ENCODE measurements around the gene ZNF646. TPM values are rescaled to one million over a fixed set of nuclear protein-coding genes. Genes with fewer than 3 reads are reported as not detected.

The ZNF646 gene
- total and polyA plus RNA-seq, 2 of the 13 experiments (the other 11 are each of a cell fraction or from before 2014, with no cell fraction given) = 3.4 to 10.9 TPM

DNA sequence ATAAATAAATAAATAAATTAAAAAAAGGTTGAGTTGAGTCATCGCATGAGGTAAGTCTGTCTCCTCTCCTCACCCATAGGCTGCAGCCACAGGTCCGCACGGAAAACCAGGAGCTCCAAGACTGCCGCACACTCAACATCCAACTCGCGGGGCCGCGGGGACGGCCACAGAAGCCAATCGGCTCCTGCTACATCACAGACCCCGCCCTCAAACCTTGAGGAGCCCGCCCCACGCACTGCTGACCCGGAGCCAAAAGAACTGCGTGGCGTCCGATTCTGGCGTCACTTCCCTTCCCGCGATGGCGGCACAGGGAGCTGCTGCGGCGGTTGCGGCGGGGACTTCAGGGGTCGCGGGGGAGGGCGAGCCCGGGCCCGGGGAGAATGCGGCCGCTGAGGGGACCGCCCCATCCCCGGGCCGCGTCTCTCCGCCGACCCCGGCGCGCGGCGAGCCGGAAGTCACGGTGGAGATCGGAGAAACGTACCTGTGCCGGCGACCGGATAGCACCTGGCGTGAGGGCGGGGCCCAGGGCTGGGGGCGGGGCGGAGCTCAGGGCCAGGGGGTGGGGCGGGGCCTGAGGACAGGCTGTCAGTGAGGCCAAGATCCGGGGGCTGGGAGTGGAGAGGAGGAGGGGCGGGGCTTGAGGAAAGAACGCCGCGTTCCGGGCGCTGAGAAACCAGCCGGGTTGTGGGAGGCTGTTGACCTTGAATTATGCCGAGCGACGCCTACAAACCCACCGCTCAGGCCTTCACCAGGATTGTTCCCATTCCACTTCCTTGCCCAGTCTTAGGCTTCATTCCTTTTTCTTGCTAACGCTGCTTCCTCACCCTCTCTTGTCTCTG, 43.4 kb downstream of the ZNF646 start, which contains the start of gene KAT8 (continued):
- TF ChIP-seq, protein P1, sequence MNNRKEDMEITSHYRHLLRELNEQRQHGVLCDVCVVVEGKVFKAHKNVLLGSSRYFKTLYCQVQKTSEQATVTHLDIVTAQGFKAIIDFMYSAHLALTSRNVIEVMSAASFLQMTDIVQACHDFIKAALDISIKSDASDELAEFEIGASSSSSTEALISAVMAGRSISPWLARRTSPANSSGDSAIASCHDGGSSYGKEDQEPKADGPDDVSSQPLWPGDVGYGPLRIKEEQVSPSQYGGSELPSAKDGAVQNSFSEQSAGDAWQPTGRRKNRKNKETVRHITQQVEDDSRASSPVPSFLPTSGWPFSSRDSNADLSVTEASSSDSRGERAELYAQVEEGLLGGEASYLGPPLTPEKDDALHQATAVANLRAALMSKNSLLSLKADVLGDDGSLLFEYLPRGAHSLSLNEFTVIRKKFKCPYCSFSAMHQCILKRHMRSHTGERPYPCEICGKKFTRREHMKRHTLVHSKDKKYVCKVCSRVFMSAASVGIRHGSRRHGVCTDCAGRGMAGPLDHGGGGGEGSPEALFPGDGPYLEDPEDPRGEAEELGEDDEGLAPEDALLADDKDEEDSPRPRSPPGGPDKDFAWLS (CRISPR knock-in tag; IDR thresholded peaks at IDR 0.05; ENCODE audit: borderline replicate concordance) = no peak
- TF ChIP-seq, protein P2, sequence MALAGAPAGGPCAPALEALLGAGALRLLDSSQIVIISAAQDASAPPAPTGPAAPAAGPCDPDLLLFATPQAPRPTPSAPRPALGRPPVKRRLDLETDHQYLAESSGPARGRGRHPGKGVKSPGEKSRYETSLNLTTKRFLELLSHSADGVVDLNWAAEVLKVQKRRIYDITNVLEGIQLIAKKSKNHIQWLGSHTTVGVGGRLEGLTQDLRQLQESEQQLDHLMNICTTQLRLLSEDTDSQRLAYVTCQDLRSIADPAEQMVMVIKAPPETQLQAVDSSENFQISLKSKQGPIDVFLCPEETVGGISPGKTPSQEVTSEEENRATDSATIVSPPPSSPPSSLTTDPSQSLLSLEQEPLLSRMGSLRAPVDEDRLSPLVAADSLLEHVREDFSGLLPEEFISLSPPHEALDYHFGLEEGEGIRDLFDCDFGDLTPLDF (CRISPR knock-in tag; IDR thresholded peaks at IDR 0.05) = peak; percentile 87
- TF ChIP-seq NFYC (CRISPR knock-in tag; IDR thresholded peaks at IDR 0.05) = peak; percentile 87
- TF ChIP-seq MAF1 (CRISPR knock-in tag; IDR thresholded peaks at IDR 0.05; ENCODE audit: borderline replicate concordance) = peak; percentile 33; the same call in 1 of the 2 replicates
- TF ChIP-seq NR2F6 (IDR thresholded peaks at IDR 0.05) = no peak
- peak; percentile 48; the same call in 1 of the 2 replicates for TF ChIP-seq NR2F6 (CRISPR knock-in tag; IDR thresholded peaks at IDR 0.05)
- peak; percentile 53; the same call in 1 of the 2 replicates for TF ChIP-seq ZNF749 (CRISPR knock-in tag; IDR thresholded peaks at IDR 0.05; ENCODE audit: borderline replicate concordance)
- TF ChIP-seq, protein P3, sequence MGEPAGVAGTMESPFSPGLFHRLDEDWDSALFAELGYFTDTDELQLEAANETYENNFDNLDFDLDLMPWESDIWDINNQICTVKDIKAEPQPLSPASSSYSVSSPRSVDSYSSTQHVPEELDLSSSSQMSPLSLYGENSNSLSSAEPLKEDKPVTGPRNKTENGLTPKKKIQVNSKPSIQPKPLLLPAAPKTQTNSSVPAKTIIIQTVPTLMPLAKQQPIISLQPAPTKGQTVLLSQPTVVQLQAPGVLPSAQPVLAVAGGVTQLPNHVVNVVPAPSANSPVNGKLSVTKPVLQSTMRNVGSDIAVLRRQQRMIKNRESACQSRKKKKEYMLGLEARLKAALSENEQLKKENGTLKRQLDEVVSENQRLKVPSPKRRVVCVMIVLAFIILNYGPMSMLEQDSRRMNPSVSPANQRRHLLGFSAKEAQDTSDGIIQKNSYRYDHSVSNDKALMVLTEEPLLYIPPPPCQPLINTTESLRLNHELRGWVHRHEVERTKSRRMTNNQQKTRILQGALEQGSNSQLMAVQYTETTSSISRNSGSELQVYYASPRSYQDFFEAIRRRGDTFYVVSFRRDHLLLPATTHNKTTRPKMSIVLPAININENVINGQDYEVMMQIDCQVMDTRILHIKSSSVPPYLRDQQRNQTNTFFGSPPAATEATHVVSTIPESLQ (CRISPR knock-in tag; conservative IDR thresholded peaks at IDR 0.05) = 0 out of 2 replicates have a peak, but pooled peaks have one; percentile 74
- TF ChIP-seq ZNF335 (CRISPR knock-in tag; IDR thresholded peaks at IDR 0.05) = no peak; the same call in 1 of the 2 replicates
- 0 out of 2 replicates have a peak, but pooled peaks have one; percentile 31 for TF ChIP-seq ZBTB1 (CRISPR knock-in tag; IDR thresholded peaks at IDR 0.05; ENCODE audit: borderline replicate concordance)
- TF ChIP-seq ZNF264 (CRISPR knock-in tag; IDR thresholded peaks at IDR 0.05) = no peak
- peak; percentile 60 for TF ChIP-seq TAF15 (IDR thresholded peaks at IDR 0.05; ENCODE audit: low read depth, low read length, poor library complexity, severe bottlenecking)
- no peak for TF ChIP-seq EHMT2 (IDR thresholded peaks at IDR 0.05; ENCODE audit: borderline replicate concordance, low read depth, low read length)
- TF ChIP-seq, protein P4, sequence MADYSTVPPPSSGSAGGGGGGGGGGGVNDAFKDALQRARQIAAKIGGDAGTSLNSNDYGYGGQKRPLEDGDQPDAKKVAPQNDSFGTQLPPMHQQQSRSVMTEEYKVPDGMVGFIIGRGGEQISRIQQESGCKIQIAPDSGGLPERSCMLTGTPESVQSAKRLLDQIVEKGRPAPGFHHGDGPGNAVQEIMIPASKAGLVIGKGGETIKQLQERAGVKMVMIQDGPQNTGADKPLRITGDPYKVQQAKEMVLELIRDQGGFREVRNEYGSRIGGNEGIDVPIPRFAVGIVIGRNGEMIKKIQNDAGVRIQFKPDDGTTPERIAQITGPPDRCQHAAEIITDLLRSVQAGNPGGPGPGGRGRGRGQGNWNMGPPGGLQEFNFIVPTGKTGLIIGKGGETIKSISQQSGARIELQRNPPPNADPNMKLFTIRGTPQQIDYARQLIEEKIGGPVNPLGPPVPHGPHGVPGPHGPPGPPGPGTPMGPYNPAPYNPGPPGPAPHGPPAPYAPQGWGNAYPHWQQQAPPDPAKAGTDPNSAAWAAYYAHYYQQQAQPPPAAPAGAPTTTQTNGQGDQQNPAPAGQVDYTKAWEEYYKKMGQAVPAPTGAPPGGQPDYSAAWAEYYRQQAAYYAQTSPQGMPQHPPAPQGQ (CRISPR knock-in tag; IDR thresholded peaks at IDR 0.05; ENCODE audit: borderline replicate concordance) = 0 out of 2 replicates have a peak, but pooled peaks have one; percentile 44
- no peak for TF ChIP-seq ZNF75D (CRISPR knock-in tag; IDR thresholded peaks at IDR 0.05; ENCODE audit: borderline replicate concordance)
- TF ChIP-seq ZNF232 (CRISPR knock-in tag; IDR thresholded peaks at IDR 0.05; ENCODE audit: borderline replicate concordance) = peak; percentile 44; the same call in 1 of the 2 replicates
- no peak; the same call in 1 of the 2 replicates for TF ChIP-seq ZNF670 (CRISPR knock-in tag; IDR thresholded peaks at IDR 0.05; ENCODE audit: borderline replicate concordance)
- TF ChIP-seq ZNF138 (CRISPR knock-in tag; IDR thresholded peaks at IDR 0.05; ENCODE audit: low read depth) = no peak
- peak; percentile 74 for TF ChIP-seq ELF1 (CRISPR knock-in tag; IDR thresholded peaks at IDR 0.05)
- TF ChIP-seq SNAPC2 (CRISPR knock-in tag; IDR thresholded peaks at IDR 0.05) = peak; percentile 93
- peak; percentile 84 for TF ChIP-seq ZNF331 (CRISPR knock-in tag; IDR thresholded peaks at IDR 0.05)
- no peak for TF ChIP-seq FOXJ3 (CRISPR knock-in tag; IDR thresholded peaks at IDR 0.05; ENCODE audit: borderline replicate concordance)
